Astrocyte of the spinal cord (primary cell): ENCODE measurements around the gene ITFG1.
A peak's percentile ranks its signal among the peaks of the same experiment; 100 is the strongest.

Experiments
- DNase-seq: peaks from one replicate; pipeline ENCODE4 v3.0.0; 2011; ENCODE audit warnings: low read depth, low spot score
- H3K4me3 ChIP-seq: 2 replicates; pipeline ENCODE4 v1.5.1; 2011; ENCODE audit warnings: low read depth, mild to moderate bottlenecking, low read length, moderate library complexity
- in situ Hi-C: cut with HindIII; loops from 2 replicates; pipeline ENCODE4 v1.10.0; 2017; ENCODE audit warnings: low sequenced_read_pairs
- TF ChIP-seq, protein P1 (sequence below): IDR thresholded peaks from 2 replicates; pipeline ENCODE4 v1.5.1; 2012; ENCODE audit warnings: low read depth, mild to moderate bottlenecking, low read length, inconsistent platforms

The ITFG1 gene

DNA sequence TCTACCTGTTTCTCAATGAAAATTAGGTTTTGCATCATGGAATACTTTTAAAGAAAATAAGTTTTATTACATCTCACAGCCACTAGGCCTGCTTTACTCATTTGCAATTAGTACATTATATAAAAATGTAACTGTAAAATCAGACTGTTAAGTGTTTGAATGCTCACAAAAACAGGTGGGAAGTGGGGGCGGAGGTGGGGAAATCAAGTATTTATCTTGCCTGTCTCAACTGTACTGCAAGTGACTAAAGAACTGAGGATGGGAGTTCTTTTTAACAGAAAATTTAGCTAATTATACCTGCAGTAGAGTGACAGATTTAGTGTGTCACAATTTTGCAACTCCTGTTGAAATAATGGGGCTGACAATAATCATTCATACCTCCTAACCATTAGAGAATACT is 34.1 kb downstream of the ITFG1 start:
- TF ChIP-seq, protein P1, sequence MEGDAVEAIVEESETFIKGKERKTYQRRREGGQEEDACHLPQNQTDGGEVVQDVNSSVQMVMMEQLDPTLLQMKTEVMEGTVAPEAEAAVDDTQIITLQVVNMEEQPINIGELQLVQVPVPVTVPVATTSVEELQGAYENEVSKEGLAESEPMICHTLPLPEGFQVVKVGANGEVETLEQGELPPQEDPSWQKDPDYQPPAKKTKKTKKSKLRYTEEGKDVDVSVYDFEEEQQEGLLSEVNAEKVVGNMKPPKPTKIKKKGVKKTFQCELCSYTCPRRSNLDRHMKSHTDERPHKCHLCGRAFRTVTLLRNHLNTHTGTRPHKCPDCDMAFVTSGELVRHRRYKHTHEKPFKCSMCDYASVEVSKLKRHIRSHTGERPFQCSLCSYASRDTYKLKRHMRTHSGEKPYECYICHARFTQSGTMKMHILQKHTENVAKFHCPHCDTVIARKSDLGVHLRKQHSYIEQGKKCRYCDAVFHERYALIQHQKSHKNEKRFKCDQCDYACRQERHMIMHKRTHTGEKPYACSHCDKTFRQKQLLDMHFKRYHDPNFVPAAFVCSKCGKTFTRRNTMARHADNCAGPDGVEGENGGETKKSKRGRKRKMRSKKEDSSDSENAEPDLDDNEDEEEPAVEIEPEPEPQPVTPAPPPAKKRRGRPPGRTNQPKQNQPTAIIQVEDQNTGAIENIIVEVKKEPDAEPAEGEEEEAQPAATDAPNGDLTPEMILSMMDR, result no peak
- in situ Hi-C loops, result no loop called here
- no peak for DNase-seq

DNA sequence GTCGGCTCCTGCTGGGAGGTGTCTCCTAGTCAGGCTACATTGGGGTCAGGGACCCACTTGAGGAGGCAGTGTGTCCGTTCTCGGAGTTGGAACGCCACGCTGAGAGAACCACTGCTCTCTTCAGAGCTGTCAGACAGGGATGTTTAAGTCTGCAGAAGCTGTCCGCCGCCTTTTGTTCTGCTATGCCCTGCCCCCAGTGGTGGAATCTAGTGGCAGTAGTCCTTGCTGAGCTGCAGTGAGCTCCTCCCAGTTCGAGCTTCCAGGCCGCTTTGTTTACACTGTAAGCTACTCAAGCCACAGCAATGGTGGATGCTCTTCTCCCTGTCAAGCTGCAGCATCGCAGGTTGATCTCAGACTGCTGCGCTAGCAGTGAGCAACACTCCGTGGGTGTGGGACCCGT is 36.0 kb downstream of the ITFG1 start:
- no peak for DNase-seq
- no peak overlapping the region for H3K4me3 ChIP-seq
- TF ChIP-seq, protein P1, result no peak
- in situ Hi-C loops, result no loop called here

More for the DNA sequence above, 34.1 kb downstream of the ITFG1 start:
- no peak overlapping the region for H3K4me3 ChIP-seq

GRCh38 chr16:47416869-47417268 is 44.0 kb downstream of the ITFG1 start:
- no peak for DNase-seq
- in situ Hi-C loops, result no loop called here

GRCh38 chr16:47413041-47413440 is 47.8 kb downstream of the ITFG1 start:
- TF ChIP-seq, protein P1, result no peak
- in situ Hi-C loops, result no loop called here
- peak; percentile 63 for DNase-seq
- H3K4me3 ChIP-seq, result no peak overlapping the region

More at GRCh38 chr16:47416869-47417268, 44.0 kb downstream of the ITFG1 start:
- TF ChIP-seq, protein P1, result no peak
- no peak overlapping the region for H3K4me3 ChIP-seq

GRCh38 chr16:47408491-47408890 is 52.4 kb downstream of the ITFG1 start:
- no peak for DNase-seq
- in situ Hi-C loops, result no loop called here
- TF ChIP-seq, protein P1, result no peak
- no peak overlapping the region for H3K4me3 ChIP-seq

- no peak for DNase-seq
- H3K4me3 ChIP-seq, result no peak overlapping the region
- in situ Hi-C loops, result no loop called here
- TF ChIP-seq, protein P1, result no peak
Measured at GRCh38 chr16:47395733-47396498, 64.9 kb downstream of the ITFG1 start.
